HG03439 (cell line): Measurements from ENCODE around the gene RPS6KA2.

Experiments used
- ATAC-seq: cut with Tn5 transposase; IDR thresholded peaks from one replicate; pipeline ENCODE4 v1.9.1; 2021; ENCODE audit warnings: mild to moderate bottlenecking, moderate library complexity; ENCODE audit not compliant: unreplicated experiment

RPS6KA2 gene

GRCh38 chr6:166656230-166657151 is 29.4 kb upstream of the RPS6KA2 start:
- ATAC-seq, result no peak

GRCh38 chr6:166655713-166656229 is 28.7 kb upstream of the RPS6KA2 start:
- ATAC-seq, result no peak

DNA sequence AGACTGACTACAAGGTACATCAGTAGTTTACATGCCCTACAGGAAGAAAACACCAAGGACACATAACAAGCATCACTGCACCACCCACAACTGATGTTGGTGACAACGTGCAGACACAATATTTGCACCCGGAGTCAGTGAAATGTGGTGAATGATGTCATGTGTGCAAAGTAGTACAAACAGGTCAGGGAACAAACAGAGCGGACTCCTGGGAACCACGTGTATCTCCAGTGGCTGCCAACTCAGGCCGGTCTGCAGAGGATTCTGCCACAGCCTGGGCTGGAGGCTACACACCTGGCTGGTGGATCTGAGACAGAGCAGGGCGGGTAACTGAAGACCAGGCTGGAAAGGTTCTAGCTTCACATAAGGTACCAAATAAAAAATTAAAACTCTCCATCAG is 28.2 kb upstream of the RPS6KA2 start:
- ATAC-seq, result no peak

DNA sequence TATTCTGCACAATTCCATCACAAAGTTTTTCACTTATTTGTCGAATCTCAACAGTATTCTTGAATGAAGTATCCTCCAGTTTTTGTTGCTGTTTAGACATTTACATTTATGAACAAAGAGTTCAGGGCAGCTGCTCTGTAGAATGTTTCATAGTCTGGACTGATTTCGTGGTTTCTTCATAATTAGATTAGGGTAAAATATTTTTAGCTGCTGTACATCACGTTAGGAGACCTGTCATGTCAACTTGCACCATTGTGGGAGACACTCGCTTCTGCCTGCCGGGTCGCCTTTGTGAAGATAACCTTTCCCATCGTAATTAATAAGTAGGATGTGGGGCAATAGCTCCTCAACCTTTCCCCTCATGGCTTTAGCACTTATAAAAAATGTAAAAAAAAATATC is 27.5 kb upstream of the RPS6KA2 start:
- ATAC-seq, result no peak

DNA sequence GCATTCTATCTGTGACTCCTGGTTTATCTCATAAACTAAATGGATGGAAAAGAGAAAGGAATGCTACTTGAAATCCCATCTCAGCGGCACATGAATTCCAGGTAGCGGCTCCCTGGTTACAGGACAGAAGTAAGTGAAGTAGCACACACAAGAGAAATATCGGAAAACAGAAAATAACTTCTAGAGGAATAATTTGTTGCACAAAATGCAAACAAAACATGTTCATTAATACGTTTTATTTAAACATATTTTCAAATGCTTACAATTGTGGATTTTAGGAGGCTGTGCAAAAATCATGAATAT is 26.5 kb upstream of the RPS6KA2 start:
- no peak for ATAC-seq

GRCh38 chr6:166650824-166651807 is 24.1 kb upstream of the RPS6KA2 start:
- no peak for ATAC-seq

- no peak for ATAC-seq
Measured at GRCh38 chr6:166650047-166650446, 23.0 kb upstream of the RPS6KA2 start.

GRCh38 chr6:166648846-166649245 is 21.8 kb upstream of the RPS6KA2 start:
- no peak for ATAC-seq

- ATAC-seq, result no peak
Measured at GRCh38 chr6:166647896-166648295, 20.8 kb upstream of the RPS6KA2 start.

DNA sequence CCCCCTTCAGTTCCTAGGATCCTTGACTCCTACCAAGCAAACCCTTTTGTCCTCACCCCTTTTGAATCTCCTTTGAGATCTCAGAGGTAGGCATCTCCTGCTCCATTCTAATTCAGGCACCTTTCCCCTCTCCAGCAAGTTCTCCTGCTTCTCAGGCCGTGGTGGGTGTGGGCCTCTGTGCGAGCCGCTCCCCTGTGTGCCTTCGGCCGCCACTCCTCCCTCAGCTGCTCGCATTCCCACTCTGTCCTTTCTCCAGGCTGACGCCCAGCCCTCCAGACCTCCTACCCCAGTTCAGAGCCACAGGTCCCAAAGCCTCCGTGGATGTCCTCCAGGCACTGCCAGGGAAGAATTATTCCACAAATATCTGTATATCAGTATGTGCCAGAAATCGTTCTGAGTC is 19.7 kb upstream of the RPS6KA2 start:
- ATAC-seq, result no peak

- no peak for ATAC-seq
Measured at GRCh38 chr6:166645896-166646295, 18.8 kb upstream of the RPS6KA2 start.

GRCh38 chr6:166644681-166645080 is 17.6 kb upstream of the RPS6KA2 start:
- ATAC-seq, result no peak

- ATAC-seq, result no peak
Measured at GRCh38 chr6:166643891-166644590, 17.0 kb upstream of the RPS6KA2 start.

DNA sequence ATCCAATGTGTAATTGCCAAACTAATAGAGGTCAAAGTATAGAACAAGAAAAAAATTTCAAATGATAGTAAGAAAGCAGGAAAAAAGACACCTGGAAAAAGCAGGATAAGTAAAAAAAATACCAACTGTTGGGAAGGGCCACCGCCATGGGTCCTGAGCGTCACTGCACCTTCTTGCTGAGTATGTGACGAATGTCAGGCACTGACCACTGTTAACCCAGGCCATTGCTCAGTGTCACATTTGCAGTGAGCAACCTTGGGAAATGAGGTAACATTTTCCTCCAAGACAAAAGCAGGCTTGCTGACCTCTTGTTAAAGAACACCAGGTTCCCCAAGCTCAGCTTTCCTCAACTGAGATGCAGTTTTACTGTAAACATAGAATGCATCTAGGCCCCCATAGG is 15.6 kb upstream of the RPS6KA2 start:
- ATAC-seq, result no peak

- ATAC-seq, result no peak
Measured at GRCh38 chr6:166640342-166641043, 13.4 kb upstream of the RPS6KA2 start.

GRCh38 chr6:166639921-166640320 is 12.9 kb upstream of the RPS6KA2 start:
- no peak for ATAC-seq

DNA sequence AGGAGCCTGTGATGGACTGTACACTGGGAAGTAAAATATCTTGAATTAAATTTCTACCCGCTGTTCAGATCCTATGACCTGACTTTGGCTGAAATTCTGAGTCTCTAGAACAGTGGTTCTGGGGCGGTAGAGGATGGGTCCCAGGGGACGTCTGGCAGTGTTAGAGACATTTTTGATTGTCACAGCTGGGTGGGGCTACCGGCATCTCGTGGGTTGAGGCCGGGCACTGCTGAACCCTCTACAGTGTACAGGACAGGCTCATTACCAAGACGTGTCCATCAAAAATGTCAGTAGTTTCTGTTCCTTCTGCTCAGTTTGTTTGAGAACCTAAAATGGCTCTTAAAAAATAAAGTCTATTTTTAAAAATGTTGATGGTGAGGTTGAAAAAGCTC is 11.5 kb upstream of the RPS6KA2 start:
- ATAC-seq, result no peak

DNA sequence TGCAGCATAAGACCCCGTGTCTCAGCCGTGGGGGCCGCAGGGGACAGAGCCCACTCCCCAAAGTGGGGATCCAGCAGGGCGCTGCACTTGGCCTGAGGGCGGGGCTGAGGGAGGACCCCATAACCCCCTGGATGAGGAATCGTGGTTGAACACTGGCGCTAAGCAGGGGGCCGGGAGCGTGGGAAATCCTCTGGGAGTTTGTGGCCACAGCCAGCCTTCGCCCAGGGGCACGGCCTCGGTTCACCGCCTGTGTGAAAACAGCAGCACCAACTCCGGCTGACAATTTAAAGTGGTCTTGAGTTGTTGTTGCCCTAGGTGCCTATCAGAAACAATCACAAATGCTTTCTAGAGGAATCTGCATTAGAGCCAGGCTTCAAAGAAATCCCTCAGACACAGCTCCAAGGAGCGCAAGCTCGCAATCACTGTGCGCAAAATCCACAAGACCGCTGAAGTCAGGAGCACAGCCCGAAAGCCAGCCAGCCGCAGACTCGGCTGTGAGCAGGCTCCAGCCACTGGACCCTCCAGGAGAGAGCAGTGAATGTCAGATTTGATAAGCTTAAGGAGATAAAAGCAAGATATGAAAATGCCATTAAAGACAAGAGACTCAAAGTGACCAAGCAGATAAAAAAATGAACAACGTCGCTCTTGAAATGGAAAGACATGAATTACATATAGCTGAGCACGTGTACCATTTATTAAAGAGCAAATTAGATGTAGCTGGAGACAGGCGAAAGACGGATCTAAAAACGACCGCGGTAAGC is 10.9 kb upstream of the RPS6KA2 start:
- ATAC-seq, result no peak

DNA sequence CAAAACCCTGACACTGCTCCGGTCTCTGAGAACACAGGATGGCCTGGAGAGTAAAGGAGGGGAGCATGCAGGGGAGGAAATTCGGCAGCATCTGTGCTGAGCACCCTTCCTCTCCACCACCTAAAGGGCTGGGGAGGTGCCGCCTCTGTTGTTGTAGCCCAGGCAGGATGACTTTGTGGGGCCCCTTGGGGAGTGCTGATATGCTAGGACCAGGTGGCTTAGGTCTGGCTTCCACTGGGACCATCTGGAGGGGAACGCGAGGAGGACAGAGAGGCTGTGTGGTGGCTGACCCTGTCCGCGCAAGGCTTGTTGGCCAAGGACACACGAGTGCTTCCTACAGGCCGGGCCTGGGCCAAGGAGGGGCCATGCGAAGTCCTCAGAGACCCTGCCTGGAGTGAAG is 9.9 kb upstream of the RPS6KA2 start:
- ATAC-seq, result no peak
